GM21576 (cell line): ENCODE data around the gene ENOX1.
"Not testable (repeated sequence)": the region's sequence is repeated elsewhere in the genome, so short reads cannot be mapped to it uniquely, and the experiment has no call there.

ENCODE experiments used
- ATAC-seq: cut with Tn5 transposase; IDR thresholded peaks from one replicate; pipeline ENCODE4 v1.9.1; 2021; ENCODE audit warnings: mild to moderate bottlenecking, moderate library complexity; ENCODE audit not compliant: unreplicated experiment

Gene ENOX1

DNA sequence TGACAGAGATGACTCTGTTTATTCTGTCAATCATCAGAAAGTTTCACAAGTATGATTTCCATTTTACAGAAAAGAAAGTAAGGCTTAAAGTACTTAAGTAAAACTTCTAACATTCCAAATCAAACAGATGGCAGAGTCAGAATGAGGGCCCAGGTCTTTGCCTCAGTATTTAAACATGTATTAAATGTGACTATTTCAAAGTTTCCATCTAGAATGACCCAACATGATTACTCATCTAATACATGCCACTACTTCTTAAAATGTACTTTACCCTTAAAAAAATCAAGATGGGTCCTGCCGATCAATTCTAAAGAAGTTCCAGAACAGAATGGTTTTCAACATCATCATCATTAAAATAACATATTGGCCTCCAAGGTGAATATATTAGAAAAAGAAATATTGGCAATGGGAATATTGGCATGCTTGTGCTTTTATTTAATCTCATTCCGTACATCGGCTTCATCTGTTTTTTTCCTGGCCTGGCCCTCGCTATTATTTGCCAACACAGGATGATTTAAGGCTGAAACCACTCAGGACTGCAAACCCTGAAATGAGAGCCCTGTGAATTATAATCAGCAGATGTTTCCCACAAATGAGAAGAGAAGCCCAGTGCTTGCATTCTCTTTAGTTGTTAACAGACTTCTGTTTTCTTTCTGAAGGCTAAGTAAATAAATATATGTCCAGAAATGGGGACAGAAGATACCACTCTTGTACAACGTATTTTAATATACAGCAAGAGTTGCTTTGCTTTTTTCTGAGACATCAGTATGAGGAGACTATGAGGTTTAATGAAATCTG is 423.4 kb downstream of the ENOX1 start:
- ATAC-seq, result no peak

DNA sequence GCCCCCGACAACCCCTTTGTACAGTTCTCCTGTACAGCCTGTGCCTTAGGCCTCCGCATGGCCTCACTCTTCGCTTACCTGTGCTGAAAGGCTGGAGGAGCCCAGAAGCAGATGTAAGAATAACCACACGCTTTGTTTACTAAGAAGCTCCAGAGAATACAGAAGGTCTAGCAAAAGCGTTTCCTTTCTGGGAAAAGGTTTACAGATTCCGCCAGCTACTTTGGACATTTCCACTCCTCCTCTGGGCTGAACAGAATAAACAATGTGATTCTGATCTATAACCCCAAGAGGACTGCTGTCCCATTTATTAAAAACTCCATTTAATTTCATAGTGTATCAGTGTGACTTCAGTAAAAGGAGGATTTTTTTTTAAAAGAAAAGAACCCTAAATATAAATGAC is 424.2 kb downstream of the ENOX1 start:
- ATAC-seq, result no peak

DNA sequence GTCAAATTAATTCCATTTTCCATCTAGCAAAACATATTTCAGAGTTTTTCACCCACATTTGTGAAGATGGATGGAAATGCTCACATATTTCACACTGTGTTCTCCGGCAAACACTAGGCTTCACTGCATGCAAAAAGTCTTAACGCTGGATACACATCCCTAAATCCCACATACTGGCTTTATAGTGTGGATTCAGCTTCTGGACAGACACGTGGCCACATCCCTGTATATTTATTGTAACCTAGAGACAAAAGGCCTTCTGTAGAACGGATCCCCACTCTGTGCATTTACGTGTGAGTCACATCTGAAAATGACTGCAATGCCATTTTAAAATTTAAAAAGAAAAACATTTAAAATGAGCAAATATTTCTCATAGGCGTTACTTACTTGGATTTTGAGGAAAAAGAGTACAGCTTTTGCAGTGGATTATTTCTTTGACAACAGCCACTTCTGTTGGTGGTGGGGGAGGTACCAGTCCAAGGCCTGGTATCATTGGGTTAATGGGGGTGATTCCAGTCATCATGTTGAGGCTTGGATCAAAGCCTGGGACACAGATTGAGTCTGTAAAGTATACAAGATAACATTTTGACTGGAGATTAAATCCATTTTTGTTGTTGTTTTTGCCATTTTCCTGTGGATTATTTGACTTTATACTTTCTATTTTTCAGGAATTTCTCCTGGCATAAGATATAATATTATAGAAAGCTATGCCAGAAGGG is 425.7 kb downstream of the ENOX1 start:
- ATAC-seq, result no peak

GRCh38 chr13:43360171-43360570 is 426.6 kb downstream of the ENOX1 start:
- no peak for ATAC-seq

DNA sequence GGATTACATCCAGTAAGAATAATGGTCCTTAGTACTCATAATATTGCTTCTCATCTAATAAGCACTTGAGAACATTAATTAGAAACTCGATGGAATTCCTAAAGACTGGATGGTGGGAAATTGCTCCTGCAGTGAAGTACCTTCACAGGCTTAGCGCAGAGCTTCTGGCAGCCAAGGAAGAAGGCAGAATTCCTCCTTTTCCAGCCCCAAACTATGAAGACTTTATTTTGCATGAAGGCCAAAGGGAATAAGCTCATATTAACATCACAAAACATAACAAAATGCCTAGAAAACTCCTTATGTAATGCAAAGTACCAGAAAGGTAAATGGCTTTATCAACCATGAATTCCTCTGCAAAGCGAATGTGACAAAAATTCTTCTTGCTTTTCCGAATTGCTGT is 427.2 kb downstream of the ENOX1 start:
- no peak for ATAC-seq

DNA sequence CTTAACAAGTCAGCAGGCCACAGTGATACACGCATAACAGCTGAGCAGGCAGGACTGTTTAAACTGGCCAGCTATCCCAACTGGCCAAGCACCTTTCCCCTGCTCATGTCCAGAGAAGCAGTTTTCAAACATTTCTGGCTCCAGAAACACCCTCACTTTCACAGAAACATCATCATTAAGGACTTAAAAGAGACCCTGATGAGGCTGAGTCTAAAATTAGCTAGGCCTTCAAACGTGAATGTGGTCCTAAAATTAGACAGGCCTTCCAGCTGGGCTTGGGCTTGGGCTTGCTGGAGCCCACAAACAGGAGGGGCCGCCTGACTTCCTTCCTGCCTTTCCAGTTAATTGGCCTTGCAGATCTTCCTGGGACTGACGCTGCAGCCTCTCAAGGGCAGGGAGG is 429.2 kb downstream of the ENOX1 start:
- ATAC-seq, result no peak

DNA sequence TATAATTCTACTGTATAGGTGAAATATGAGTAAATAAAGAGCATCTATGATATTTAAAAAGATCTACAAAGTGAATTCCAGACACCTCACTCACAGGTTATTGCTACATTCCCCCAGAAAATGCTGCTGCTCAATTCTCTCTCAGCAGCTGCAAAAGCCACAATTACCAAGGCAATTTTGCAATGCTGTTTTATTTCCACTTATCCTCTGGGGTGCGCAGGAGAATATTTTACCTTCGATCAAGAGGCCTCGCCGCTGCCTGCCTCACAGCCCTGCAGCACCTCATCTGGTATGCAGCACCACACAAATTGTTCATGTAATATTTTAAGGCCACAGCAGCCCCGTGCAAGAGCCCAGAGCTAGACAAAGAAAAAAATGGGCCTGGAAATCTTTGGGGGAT is 430.2 kb downstream of the ENOX1 start:
- ATAC-seq, result no peak

- no peak for ATAC-seq
These were observed 431.0 kb downstream of the ENOX1 start for GRCh38 chr13:43355774-43356173.

GRCh38 chr13:43354153-43354945 is 432.4 kb downstream of the ENOX1 start:
- ATAC-seq, result no peak

- no peak for ATAC-seq
These were observed 433.1 kb downstream of the ENOX1 start for GRCh38 chr13:43353631-43354030.

- not testable (repeated sequence) for ATAC-seq
These were observed 435.2 kb downstream of the ENOX1 start for GRCh38 chr13:43351612-43352011.

GRCh38 chr13:43348397-43348796 is 438.4 kb downstream of the ENOX1 start:
- ATAC-seq, result no peak

DNA sequence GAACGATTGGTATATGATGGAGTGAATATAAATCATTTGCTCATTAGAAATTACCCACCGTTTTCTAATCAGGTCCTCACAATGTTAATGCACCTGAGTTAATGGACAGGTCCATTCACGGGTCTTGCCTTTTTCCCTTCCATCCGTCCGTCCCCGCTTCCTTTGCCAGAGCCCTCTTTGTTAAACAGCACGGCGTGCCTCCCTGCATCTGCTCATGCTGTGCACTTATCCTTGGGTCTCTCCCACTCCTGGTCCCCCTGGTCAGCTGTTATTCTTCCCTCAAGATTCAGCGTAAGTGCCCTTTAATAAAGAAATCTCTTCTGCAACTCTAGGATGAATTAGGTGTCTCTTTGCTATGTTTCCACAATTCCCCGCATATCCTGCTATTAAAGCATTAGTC is 438.9 kb downstream of the ENOX1 start:
- ATAC-seq, result no peak

DNA sequence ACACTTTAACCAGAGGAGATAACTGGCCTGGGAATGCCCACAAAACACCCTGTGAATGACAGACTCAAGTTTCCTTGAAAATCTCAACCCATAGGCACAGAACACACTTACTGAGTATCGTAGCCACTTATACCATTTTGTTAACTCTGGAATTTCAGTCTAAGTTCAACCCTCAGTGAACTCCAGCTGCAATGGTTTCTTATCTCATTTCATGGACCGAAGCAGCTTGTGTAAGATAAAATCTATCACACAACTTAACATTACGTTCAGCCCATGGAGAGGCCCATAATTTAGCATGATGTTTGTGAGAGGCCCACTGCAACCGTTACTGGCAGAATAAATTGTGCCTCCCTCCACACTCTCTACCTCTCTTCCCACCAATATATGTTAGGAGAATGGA is 440.3 kb downstream of the ENOX1 start:
- no peak for ATAC-seq

GRCh38 chr13:43343645-43344044 is 443.1 kb downstream of the ENOX1 start:
- no peak for ATAC-seq

- no peak for ATAC-seq
These were observed 446.8 kb downstream of the ENOX1 start for GRCh38 chr13:43339805-43340550.

- ATAC-seq, result no peak
These were observed 447.5 kb downstream of the ENOX1 start for GRCh38 chr13:43339145-43339804.

DNA sequence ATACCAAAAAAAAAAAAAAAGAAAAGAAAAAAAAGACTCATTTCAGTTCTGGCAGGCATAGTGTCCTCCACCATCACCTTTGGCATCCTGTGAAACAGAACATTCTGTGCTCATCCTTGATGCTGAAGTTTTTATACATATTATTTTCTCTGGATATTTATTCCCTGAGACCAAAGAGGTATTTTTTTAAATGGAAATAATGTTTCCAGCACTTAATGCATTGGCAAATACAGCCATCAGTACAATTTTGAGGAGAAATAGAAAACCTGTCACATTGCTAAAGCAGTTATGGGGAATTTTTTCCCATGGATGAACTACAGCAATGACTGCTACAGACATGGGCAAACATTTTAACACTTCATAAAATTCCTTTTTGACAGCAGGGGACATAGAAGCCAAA is 451.0 kb downstream of the ENOX1 start:
- ATAC-seq, result no peak

DNA sequence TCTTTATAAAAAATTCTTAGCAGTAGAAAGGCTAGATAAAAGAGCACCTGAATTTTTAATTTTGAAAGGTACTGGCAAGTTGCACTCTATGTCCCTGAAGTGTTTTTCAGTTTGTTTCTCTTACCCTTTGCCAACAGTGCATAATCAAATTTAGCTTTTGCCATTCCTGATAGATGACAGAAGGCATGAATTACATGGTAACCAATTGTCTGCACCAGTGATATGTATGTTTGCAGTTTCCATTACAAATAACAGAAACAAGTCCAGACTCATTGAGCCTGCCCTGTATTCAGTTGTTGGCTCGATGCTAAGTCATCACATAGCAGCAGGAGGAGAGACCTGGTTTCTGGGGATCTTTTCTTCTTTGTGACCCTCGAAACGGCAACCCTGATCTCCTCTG is 453.6 kb downstream of the ENOX1 start:
- no peak for ATAC-seq

GRCh38 chr13:43331672-43332071 is 455.1 kb downstream of the ENOX1 start:
- no peak for ATAC-seq
